ENCODE data around the gene NME7. TPM values are rescaled to one million over a fixed set of nuclear protein-coding genes. Genes with fewer than 3 reads are reported as not detected.

Gene NME7
- total RNA-seq, 4 donors from 2014 or later = 1.9 to 15.9 (median 8.3) TPM

- in situ Hi-C loops (cut with MboI; ENCODE audit: low pct_ligation_motif_present in 1 of 4, low pct_unique_long_range_greater_than_20kb in 1 of 4, low sequenced_read_pairs in 3 of 4) (no loop called here), intact Hi-C loops (cut with DNase I; ENCODE audit: low total_unique reads) (no loop called here)
- WGBS, 2 donors (ENCODE audit: low coverage in 1 of 2) = 52 to 54% methylated on average over 7 of the region's 7 CpGs
- DNase-seq = no peak
- no peak for TF ChIP-seq CTCF (IDR thresholded peaks at IDR 0.05)
- TF ChIP-seq POLR2A (IDR thresholded peaks at IDR 0.05) = no peak
- no peak for TF ChIP-seq POLR2AphosphoS5 (IDR thresholded peaks at IDR 0.05)
- no peak for TF ChIP-seq EP300 (IDR thresholded peaks at IDR 0.05; ENCODE audit: low read depth)
- Histone ChIP-seq H3K36me3 (no peaks in the 10 kb centered on the region), H3K4me3 (peak overlapping the region in 1 of 4 donors; percentile 28), H3K27ac (no peak overlapping the region), H3K9me3 (no peaks in the 10 kb centered on the region), H3K27me3 (no peaks in the 10 kb centered on the region), H3K4me1 (no peaks in the 10 kb centered on the region)
Measured at GRCh38 chr1:169309178-169310166, 58.1 kb downstream of the NME7 start.

- Histone ChIP-seq H3K4me3 (no peak overlapping the region), H3K27ac (no peak overlapping the region), H3K27me3 (no peaks in the 10 kb centered on the region), H3K36me3 (no peaks in the 10 kb centered on the region), H3K4me1 (no peaks in the 10 kb centered on the region), H3K9me3 (no peaks in the 10 kb centered on the region)
- in situ Hi-C loops (cut with MboI; ENCODE audit: low pct_ligation_motif_present in 1 of 4, low pct_unique_long_range_greater_than_20kb in 1 of 4, low sequenced_read_pairs in 3 of 4) = no loop called here
- no peak for DNase-seq
- WGBS, 2 donors (ENCODE audit: low coverage in 1 of 2) = 91% methylated on average over 2 of the region's 2 CpGs
- intact Hi-C loops (cut with DNase I; ENCODE audit: low total_unique reads) = no loop called here
- TF ChIP-seq CTCF (IDR thresholded peaks at IDR 0.05) (no peak), EP300 (IDR thresholded peaks at IDR 0.05; ENCODE audit: low read depth) (no peak), POLR2A (IDR thresholded peaks at IDR 0.05) (no peak)
Measured at GRCh38 chr1:169308313-169309039, 59.1 kb downstream of the NME7 start.

- in situ Hi-C loops (cut with MboI; ENCODE audit: low pct_ligation_motif_present in 1 of 4, low pct_unique_long_range_greater_than_20kb in 1 of 4, low sequenced_read_pairs in 3 of 4) (no loop called here), intact Hi-C loops (cut with DNase I; ENCODE audit: low total_unique reads) (no loop called here)
- Histone ChIP-seq H3K4me1 (no peaks in the 10 kb centered on the region), H3K36me3 (no peaks in the 10 kb centered on the region), H3K27me3 (no peaks in the 10 kb centered on the region), H3K9me3 (no peaks in the 10 kb centered on the region), H3K27ac (no peak overlapping the region), H3K4me3 (no peak overlapping the region)
- TF ChIP-seq POLR2AphosphoS5 (IDR thresholded peaks at IDR 0.05) = no peak
- TF ChIP-seq POLR2A (IDR thresholded peaks at IDR 0.05) = no peak
- TF ChIP-seq EP300 (IDR thresholded peaks at IDR 0.05; ENCODE audit: low read depth) = no peak
- no peak for TF ChIP-seq CTCF (IDR thresholded peaks at IDR 0.05)
- no peak for DNase-seq
- WGBS, 2 donors (ENCODE audit: low coverage in 1 of 2) = 73 to 91% methylated on average over 1 of the region's 1 CpG
Measured at GRCh38 chr1:169307176-169307575, 60.4 kb downstream of the NME7 start.

GRCh38 chr1:169305948-169306347 is 61.6 kb downstream of the NME7 start:
- WGBS, 2 donors (ENCODE audit: low coverage in 1 of 2) = 82 to 94% methylated on average over 2 of the region's 2 CpGs
- in situ Hi-C loops (cut with MboI; ENCODE audit: low pct_ligation_motif_present in 1 of 4, low pct_unique_long_range_greater_than_20kb in 1 of 4, low sequenced_read_pairs in 3 of 4) = no loop called here

More at GRCh38 chr1:169305948-169306347, 61.6 kb downstream of the NME7 start:
- H3K4me3 ChIP-seq = no peak overlapping the region
- TF ChIP-seq POLR2AphosphoS5 (IDR thresholded peaks at IDR 0.05) (no peak), CTCF (IDR thresholded peaks at IDR 0.05) (no peak), EP300 (IDR thresholded peaks at IDR 0.05; ENCODE audit: low read depth) (no peak), POLR2A (IDR thresholded peaks at IDR 0.05) (no peak)
- H3K27me3 ChIP-seq = no peaks in the 10 kb centered on the region
- no peaks in the 10 kb centered on the region for H3K36me3 ChIP-seq
- DNase-seq = no peak
- H3K4me1 ChIP-seq = no peaks in the 10 kb centered on the region
- no peak overlapping the region for H3K27ac ChIP-seq
- intact Hi-C loops (cut with DNase I; ENCODE audit: low total_unique reads) = no loop called here
- no peaks in the 10 kb centered on the region for H3K9me3 ChIP-seq
